HepG2 (cell line): ENCODE results near the gene SMAD2. TPM values are rescaled to one million over a fixed set of nuclear protein-coding genes. Genes with fewer than 3 reads are reported as not detected.

Experiments
- ATAC-seq: fragments of 200-7000 bp; cut with Tn5 transposase; 3 replicates; pipeline ENCODE4 v1.9.1; 2020; ENCODE audit warnings: mild to moderate bottlenecking, moderate library complexity
- BruUV-seq: library from RNA; stranded (reverse); fragments of 400-500 nt; replicated peaks from 2 replicates; lab custom pipeline; 2021; lab: Mats Ljungman, UMichigan
- CTCF ChIA-PET: fragments of 300-600 bp; formaldehyde crosslinking; extraction: SDS; loops from one replicate; lab custom pipeline; 2021; ENCODE audit warnings: low total read pairs, inconsistent platforms, low intra/inter-chr PET ratio; lab: Yijun Ruan, JAX
- POLR2A ChIA-PET: fragments of 350-600 bp; sonication (Branson Sonifier 250); formaldehyde crosslinking; loops from one replicate; lab custom pipeline; 2020; ENCODE audit warnings: antibody characterized with exemption, inconsistent platforms; lab: Yijun Ruan, JAX
- DNase-seq: peaks from one replicate; pipeline ENCODE4 v3.0.0-alpha.2; 2015; ENCODE audit warnings: low spot score
- FAIRE-seq: peaks from 3 replicates; lab custom pipeline; 2011; peaks lifted over from hg19 to GRCh38; lab: Jason Lieb, UNC
- H2AFZ ChIP-seq: one replicate; pipeline ENCODE4 v1.6.1; 2011; ENCODE audit warnings: low read length, inconsistent platforms
- H3K27ac ChIP-seq: fragments of 300-600 bp; 3 replicates; pipeline ENCODE4 v1.8.0; 2011; ENCODE audit warnings: mixed run types, mild to moderate bottlenecking, mixed read lengths, low read length, inconsistent platforms; ENCODE audit not compliant: insufficient read depth; ENCODE audit errors: extremely low read length
- H3K27me3 ChIP-seq, 2 experiments: fragments of 200-600 bp in 1 of 2; 2 replicates in 1 of 2; 3 replicates in 1 of 2; pipeline versions ENCODE4 v1.6.0 to v1.8.0; 2011; ENCODE audit warnings: low read length in 2 of 2, mild to moderate bottlenecking in 2 of 2, moderate library complexity in 2 of 2, inconsistent platforms in 1 of 2; ENCODE audit not compliant: insufficient read depth in 2 of 2, control insufficient read depth in 1 of 2
- H3K36me3 ChIP-seq, 2 experiments: fragments of 200-600 bp in 1 of 2; replicated peaks in 1 of 2; 2 replicates in 1 of 2; 3 replicates in 1 of 2; pipeline versions ENCODE4 v1.5.1 to v1.8.0; 2011; ENCODE audit warnings: low read length in 2 of 2, inconsistent platforms in 1 of 2; ENCODE audit not compliant: insufficient read depth in 2 of 2, control insufficient read depth in 1 of 2
- H3K4me1 ChIP-seq: 2 replicates; pipeline ENCODE4 v1.5.1; 2012; ENCODE audit warnings: low read length, inconsistent platforms; ENCODE audit not compliant: insufficient read depth
- H3K4me2 ChIP-seq: 2 replicates; pipeline ENCODE4 v1.6.0; 2011; ENCODE audit warnings: low read depth, low read length, inconsistent platforms
- H3K4me3 ChIP-seq, 3 experiments: fragments of 200-600 bp in 1 of 3; sonication (generic), shearing (Covaris generic) in 1 of 3; replicated peaks in 1 of 3; 2 replicates each; pipeline ENCODE4 v1.5.1; 2011 to 2016; ENCODE audit warnings: low read length in 3 of 3, inconsistent platforms in 2 of 3, low read depth in 2 of 3, mild to moderate bottlenecking in 2 of 3, control low read depth in 1 of 3, mixed read lengths in 1 of 3; ENCODE audit not compliant: insufficient read depth in 1 of 3
- H3K79me2 ChIP-seq: one replicate; pipeline ENCODE4 v1.6.1; 2011; ENCODE audit warnings: low read length, inconsistent platforms; ENCODE audit not compliant: insufficient read depth
- H3K9ac ChIP-seq: 2 replicates; pipeline ENCODE4 v1.6.0; 2011; ENCODE audit warnings: mild to moderate bottlenecking, low read depth, low read length, inconsistent platforms; ENCODE audit not compliant: insufficient read depth
- H3K9me3 ChIP-seq: 2 replicates; pipeline ENCODE4 v1.5.1; 2012; ENCODE audit warnings: mild to moderate bottlenecking, low read length
- H4K20me1 ChIP-seq: 2 replicates; pipeline ENCODE4 v1.6.0; 2011; ENCODE audit warnings: inconsistent platforms, mild to moderate bottlenecking, low read length, moderate library complexity; ENCODE audit not compliant: insufficient read depth
- CEBPB ChIP-seq: IDR thresholded peaks from 2 replicates; pipeline ENCODE4 v1.6.1; 2011; ENCODE audit warnings: low read depth, low read length, improper control_type of control experiment, borderline replicate concordance
- ELF3 ChIP-seq: IDR thresholded peaks from 2 replicates; pipeline ENCODE4 v1.6.1; 2016; ENCODE audit warnings: missing genetic modification reagents, missing compliant biosample characterization
- HNF4A ChIP-seq: sonication (generic); formaldehyde crosslinking; IDR thresholded peaks from 2 replicates; pipeline ENCODE4 v1.4.0; 2020; ENCODE audit warnings: missing genetic modification reagents
- JARID2 ChIP-seq: sonication (generic); formaldehyde crosslinking; IDR thresholded peaks from 2 replicates; pipeline ENCODE4 v1.8.1; 2023; ENCODE audit warnings: missing genetic modification reagents, inconsistent platforms; ENCODE audit not compliant: insufficient replicate concordance
- KLF12 ChIP-seq: sonication (generic); formaldehyde crosslinking; IDR thresholded peaks from 2 replicates; pipeline ENCODE4 v1.4.0; 2020; ENCODE audit warnings: missing genetic modification reagents, borderline replicate concordance
- NFATC3 ChIP-seq: sonication (generic); formaldehyde crosslinking; IDR thresholded peaks from 2 replicates; pipeline ENCODE4 v1.5.1; 2020; ENCODE audit warnings: mild to moderate bottlenecking, missing genetic modification reagents
- NFIB ChIP-seq: sonication (generic); formaldehyde crosslinking; IDR thresholded peaks from 2 replicates; pipeline ENCODE4 v1.9.0; 2021; ENCODE audit warnings: missing genetic modification reagents, mild to moderate bottlenecking, borderline replicate concordance
- NKX3-1 ChIP-seq: sonication (generic); formaldehyde crosslinking; IDR thresholded peaks from 2 replicates; pipeline ENCODE4 v1.5.0; 2020; ENCODE audit warnings: missing genetic modification reagents
- SMAD3 ChIP-seq: sonication (generic); formaldehyde crosslinking; IDR thresholded peaks from 2 replicates; pipeline ENCODE4 v1.4.0; 2020; ENCODE audit warnings: missing genetic modification reagents
- SRSF4 ChIP-seq: fragments of 200-400 bp; formaldehyde crosslinking; IDR thresholded peaks from one replicate; pipeline ENCODE4 v1.6.1; 2018; ENCODE audit warnings: mild to moderate bottlenecking, low read depth, low read length, moderate library complexity; ENCODE audit not compliant: poor library complexity, severe bottlenecking
- TOPORS ChIP-seq: sonication (generic); formaldehyde crosslinking; IDR thresholded peaks from 2 replicates; pipeline ENCODE4 v1.8.0; 2023; ENCODE audit warnings: mild to moderate bottlenecking, missing genetic modification reagents
- ZBTB20 ChIP-seq: sonication (generic); formaldehyde crosslinking; IDR thresholded peaks from 2 replicates; pipeline ENCODE4 v1.8.1; 2023; ENCODE audit warnings: missing genetic modification reagents, low read depth, mild to moderate bottlenecking, borderline replicate concordance
- ZBTB8A ChIP-seq: sonication (generic); formaldehyde crosslinking; IDR thresholded peaks from 2 replicates; pipeline ENCODE4 v1.4.0; 2020; ENCODE audit warnings: mild to moderate bottlenecking, low read depth, missing genetic modification reagents, borderline replicate concordance
- ZFP82 ChIP-seq: sonication (generic); formaldehyde crosslinking; IDR thresholded peaks from 2 replicates; pipeline ENCODE4 v1.5.1; 2020; ENCODE audit warnings: mild to moderate bottlenecking, missing genetic modification reagents, borderline replicate concordance
- ZNF292 ChIP-seq: sonication (generic); formaldehyde crosslinking; IDR thresholded peaks from 2 replicates; pipeline ENCODE4 v1.8.1; 2022; ENCODE audit warnings: mild to moderate bottlenecking, low read depth, missing genetic modification reagents, borderline replicate concordance
- ZNF30 ChIP-seq: sonication (generic); formaldehyde crosslinking; IDR thresholded peaks from 2 replicates; pipeline ENCODE4 v1.5.0; 2020; ENCODE audit warnings: mild to moderate bottlenecking, missing genetic modification reagents
- ZNF547 ChIP-seq: sonication (generic); formaldehyde crosslinking; IDR thresholded peaks from 2 replicates; pipeline ENCODE4 v1.5.1; 2020; ENCODE audit warnings: mild to moderate bottlenecking, missing genetic modification reagents
- ZNF569 ChIP-seq: sonication (generic); formaldehyde crosslinking; IDR thresholded peaks from 2 replicates; pipeline ENCODE4 v1.5.0; 2020; ENCODE audit warnings: mild to moderate bottlenecking, missing genetic modification reagents, moderate library complexity, borderline replicate concordance
- ZNF607 ChIP-seq: sonication (generic); formaldehyde crosslinking; IDR thresholded peaks from 2 replicates; pipeline ENCODE4 v1.5.1; 2020; ENCODE audit warnings: missing genetic modification reagents, mild to moderate bottlenecking, borderline replicate concordance
- ZNF614 ChIP-seq: IDR thresholded peaks from 2 replicates; pipeline ENCODE4 v1.6.1; 2018; ENCODE audit warnings: missing biosample characterization, missing genetic modification reagents, inconsistent platforms, borderline replicate concordance
- ZNF709 ChIP-seq: sonication (generic); formaldehyde crosslinking; IDR thresholded peaks from 2 replicates; pipeline ENCODE4 v1.5.0; 2020; ENCODE audit warnings: mild to moderate bottlenecking, missing genetic modification reagents
- ZNF777 ChIP-seq: sonication (generic); formaldehyde crosslinking; IDR thresholded peaks from 2 replicates; pipeline ENCODE4 v1.4.0; 2020; ENCODE audit warnings: missing genetic modification reagents
- ZSCAN29 ChIP-seq: sonication (generic); formaldehyde crosslinking; conservative IDR thresholded peaks from 2 replicates; pipeline ENCODE4 v1.4.0; 2020; ENCODE audit warnings: mild to moderate bottlenecking, missing genetic modification reagents
- WGBS: methylation state at CpG from one replicate; pipeline ENCODE4 v1.1.6; 2017; ENCODE audit warnings: low lambda C conversion rate; 5-methylcytosine and 5-hydroxymethylcytosine counted together
- in situ Hi-C: cut with HindIII; loops from 2 replicates; pipeline ENCODE4 v1.10.0; 2017; ENCODE audit warnings: low pct_unique_long_range_greater_than_20kb; ENCODE audit not compliant: extremely low pct_ligation_motif_present
- intact Hi-C: fragments of 100-400 bp; cut with micrococcal nuclease; formaldehyde crosslinking; loops from one replicate; pipeline ENCODE4 v1.10.0; 2022; ENCODE audit not compliant: unreplicated experiment
- polyA plus RNA-seq, 8 experiments: library from polyadenylated mRNA; depleted of rRNA in 3 of 8; stranded (reverse) in 7 of 8; unstranded in 1 of 8; fragments of >200 nt; fragmentation: Illumina TruSeq in 4 of 8; extraction: Trizol in 4 of 8; gene quantifications; 2 replicates each; pipeline versions ENCODE4 v1.2.1 to v1.2.3, GENCODE V29; 2011 to 2016; ENCODE audit warnings: low read depth in 4 of 8, missing spikeins in 1 of 8, mixed read lengths in 1 of 8; ENCODE audit not compliant: insufficient read depth in 1 of 8
- total RNA-seq, 5 experiments: library from RNA; depleted of rRNA; stranded (reverse); fragments of >200 nt; fragmentation: Illumina TruSeq; extraction: Trizol; gene quantifications; 2 replicates each; pipeline ENCODE4 v1.2.3, GENCODE V29; 2016; ENCODE audit warnings: low read depth in 1 of 5
- TF ChIP-seq, protein P1 (sequence below): sonication (generic); formaldehyde crosslinking; IDR thresholded peaks from 2 replicates; pipeline ENCODE4 v1.4.0; 2020; ENCODE audit warnings: missing genetic modification reagents
- TF ChIP-seq, protein P2 (sequence below): sonication (generic); formaldehyde crosslinking; IDR thresholded peaks from 2 replicates; pipeline ENCODE4 v1.5.0; 2020; ENCODE audit warnings: missing genetic modification reagents

Gene SMAD2
- total and polyA plus RNA-seq, 2 of the 13 experiments (the other 11 are each of a cell fraction or from before 2014, with no cell fraction given): 40.2 to 96.2 TPM

- POLR2A ChIA-PET: no interaction called here
These were observed 52.6 kb downstream of the SMAD2 start for GRCh38 chr18:47877892-47878291.

DNA sequence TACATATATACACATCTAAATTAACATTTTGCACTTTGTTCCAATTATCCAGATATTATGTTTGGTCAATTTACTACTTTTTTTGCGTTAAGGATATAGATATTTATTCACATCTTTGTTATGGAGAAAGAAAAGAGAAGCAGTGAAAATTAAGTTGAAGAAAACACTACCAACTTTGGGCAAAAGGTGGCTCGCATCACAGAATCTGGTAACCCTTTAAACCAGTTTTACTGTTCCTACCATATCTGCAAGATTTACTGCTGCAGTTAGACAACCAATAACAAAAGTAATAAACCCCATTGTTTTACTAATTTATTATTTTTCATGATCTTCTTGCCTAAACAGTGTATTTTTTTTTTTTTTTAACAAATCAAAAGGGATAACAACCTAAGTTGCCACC, 53.6 kb downstream of the SMAD2 start:
- H3K4me1 ChIP-seq: peaks cover 31% of the 10 kb centered on the region
- CTCF ChIA-PET: no interaction called here
- no peak for FAIRE-seq
- TF ChIP-seq ZSCAN29 (no peak), ZNF30 (CRISPR knock-in tag) (no peak), ZFP82 (CRISPR knock-in tag) (no peak), TOPORS (CRISPR knock-in tag) (no peak)
- TF ChIP-seq, protein P1, sequence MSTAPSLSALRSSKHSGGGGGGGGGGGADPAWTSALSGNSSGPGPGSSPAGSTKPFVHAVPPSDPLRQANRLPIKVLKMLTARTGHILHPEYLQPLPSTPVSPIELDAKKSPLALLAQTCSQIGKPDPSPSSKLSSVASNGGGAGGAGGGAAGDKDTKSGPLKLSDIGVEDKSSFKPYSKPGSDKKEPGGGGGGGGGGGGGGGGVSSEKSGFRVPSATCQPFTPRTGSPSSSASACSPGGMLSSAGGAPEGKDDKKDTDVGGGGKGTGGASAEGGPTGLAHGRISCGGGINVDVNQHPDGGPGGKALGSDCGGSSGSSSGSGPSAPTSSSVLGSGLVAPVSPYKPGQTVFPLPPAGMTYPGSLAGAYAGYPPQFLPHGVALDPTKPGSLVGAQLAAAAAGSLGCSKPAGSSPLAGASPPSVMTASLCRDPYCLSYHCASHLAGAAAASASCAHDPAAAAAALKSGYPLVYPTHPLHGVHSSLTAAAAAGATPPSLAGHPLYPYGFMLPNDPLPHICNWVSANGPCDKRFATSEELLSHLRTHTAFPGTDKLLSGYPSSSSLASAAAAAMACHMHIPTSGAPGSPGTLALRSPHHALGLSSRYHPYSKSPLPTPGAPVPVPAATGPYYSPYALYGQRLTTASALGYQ (CRISPR knock-in tag): no peak

More at GRCh38 chr18:47877892-47878291, 52.6 kb downstream of the SMAD2 start:
- intact Hi-C loops (no loop called here), in situ Hi-C loops (no loop called here)
- Histone ChIP-seq H3K27ac (no peak overlapping the region), H3K9me3 (no peaks in the 10 kb centered on the region), H3K27me3 (no peaks in the 10 kb centered on the region), H3K4me1 (peaks cover 39% of the 10 kb centered on the region), H3K9ac (no peak overlapping the region), H3K4me2 (no peak overlapping the region), H3K79me2 (peaks cover 23% of the 10 kb centered on the region), H3K4me3 (no peak overlapping the region), H4K20me1 (no peaks in the 10 kb centered on the region), H2AFZ (no peak overlapping the region), H3K36me3 (peaks cover 0 to 3% of the 10 kb centered on the region in 2 experiments; a peak in 1 of 5 replicates)
- FAIRE-seq: no peak
- ATAC-seq: no peak
- TF ChIP-seq ZNF777 (CRISPR knock-in tag): no peak
- TF ChIP-seq ZNF547 (CRISPR knock-in tag): no peak
- no peak for TF ChIP-seq SRSF4
- TF ChIP-seq NFATC3: no peak
- no peak for TF ChIP-seq ZNF607 (CRISPR knock-in tag)
- TF ChIP-seq ZBTB8A: no peak
- no peak for TF ChIP-seq CEBPB
- TF ChIP-seq, protein P2, sequence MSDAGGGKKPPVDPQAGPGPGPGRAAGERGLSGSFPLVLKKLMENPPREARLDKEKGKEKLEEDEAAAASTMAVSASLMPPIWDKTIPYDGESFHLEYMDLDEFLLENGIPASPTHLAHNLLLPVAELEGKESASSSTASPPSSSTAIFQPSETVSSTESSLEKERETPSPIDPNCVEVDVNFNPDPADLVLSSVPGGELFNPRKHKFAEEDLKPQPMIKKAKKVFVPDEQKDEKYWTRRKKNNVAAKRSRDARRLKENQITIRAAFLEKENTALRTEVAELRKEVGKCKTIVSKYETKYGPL (CRISPR knock-in tag): no peak
- TF ChIP-seq NFIB (CRISPR knock-in tag): no peak
- TF ChIP-seq ZNF709 (CRISPR knock-in tag): no peak
- TF ChIP-seq KLF12 (CRISPR knock-in tag): no peak
- TF ChIP-seq ELF3 (CRISPR knock-in tag): no peak
- no peak for TF ChIP-seq HNF4A (CRISPR knock-in tag)
- no peak for TF ChIP-seq SMAD3
- TF ChIP-seq ZBTB20: no peak
- no peak for TF ChIP-seq ZNF569 (CRISPR knock-in tag)
- no peak for TF ChIP-seq ZNF292 (CRISPR knock-in tag)
- TF ChIP-seq NKX3-1 (CRISPR knock-in tag): no peak
- no peak for TF ChIP-seq JARID2 (CRISPR knock-in tag)
- TF ChIP-seq ZNF614 (CRISPR knock-in tag): no peak
- BruUV-seq: no TSS peak
- WGBS: 95% methylated on average over 3 of the region's 3 CpGs
- CTCF ChIA-PET: no interaction called here
- DNase-seq: no peak

More for the DNA sequence above, 53.6 kb downstream of the SMAD2 start:
- Histone ChIP-seq H3K4me3 (no peak overlapping the region), H3K79me2 (peaks cover 31% of the 10 kb centered on the region), H4K20me1 (peaks cover 3% of the 10 kb centered on the region; the same call in 1 of the 2 replicates), H3K9me3 (no peaks in the 10 kb centered on the region), H2AFZ (no peak overlapping the region), H3K9ac (no peak overlapping the region), H3K27me3 (no peaks in the 10 kb centered on the region), H3K36me3 (peaks cover 0 to 5% of the 10 kb centered on the region in 2 experiments; a peak in 1 of 5 replicates), H3K27ac (no peak overlapping the region), H3K4me2 (no peak overlapping the region)
- 94% methylated on average over 2 of the region's 2 CpGs for WGBS
- DNase-seq (no peak), ATAC-seq (no peak)
- POLR2A ChIA-PET: no interaction called here
- in situ Hi-C loops (no loop called here), intact Hi-C loops (no loop called here)
- no TSS peak for BruUV-seq
